Measurements from ENCODE around the gene MLNR. TPM values are rescaled to one million over a fixed set of nuclear protein-coding genes. Genes with fewer than 3 reads are reported as not detected.

The MLNR gene
- total RNA-seq, 2 donors from 2014 or later = 0.41 to 2.0 TPM

DNA sequence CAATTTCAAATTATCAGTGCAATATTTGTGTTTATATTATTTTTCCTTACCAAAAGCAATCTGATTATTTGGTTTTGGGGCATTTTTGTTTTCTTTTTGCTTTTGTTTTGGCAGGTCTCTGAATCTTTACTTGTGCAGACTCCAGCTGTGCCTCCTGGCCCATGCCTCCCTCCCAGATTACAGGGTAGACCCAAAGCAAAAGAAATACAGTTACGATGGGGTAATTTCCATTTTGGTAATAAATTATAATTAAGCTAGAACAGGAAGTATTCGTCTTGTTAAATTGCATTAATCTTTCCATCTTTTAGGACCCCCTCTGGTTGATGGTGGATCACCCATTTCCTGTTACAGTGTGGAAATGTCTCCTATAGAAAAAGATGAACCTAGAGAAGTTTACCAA is 29.2 kb upstream of the MLNR start:
- Histone ChIP-seq H3K36me3 (peaks cover 47% of the 10 kb centered on the region), H3K4me1 (ENCODE audit: control insufficient read depth in 1 of 2, low read depth in 2 of 2) (no peaks in the 10 kb centered on the region), H3K27me3 (replicated peaks; ENCODE audit: insufficient read depth) (no peaks in the 10 kb centered on the region), H3K4me3 (no peak overlapping the region), H3K9me3 (no peaks in the 10 kb centered on the region), H3K27ac (no peak overlapping the region)
- TF ChIP-seq, protein P1, sequence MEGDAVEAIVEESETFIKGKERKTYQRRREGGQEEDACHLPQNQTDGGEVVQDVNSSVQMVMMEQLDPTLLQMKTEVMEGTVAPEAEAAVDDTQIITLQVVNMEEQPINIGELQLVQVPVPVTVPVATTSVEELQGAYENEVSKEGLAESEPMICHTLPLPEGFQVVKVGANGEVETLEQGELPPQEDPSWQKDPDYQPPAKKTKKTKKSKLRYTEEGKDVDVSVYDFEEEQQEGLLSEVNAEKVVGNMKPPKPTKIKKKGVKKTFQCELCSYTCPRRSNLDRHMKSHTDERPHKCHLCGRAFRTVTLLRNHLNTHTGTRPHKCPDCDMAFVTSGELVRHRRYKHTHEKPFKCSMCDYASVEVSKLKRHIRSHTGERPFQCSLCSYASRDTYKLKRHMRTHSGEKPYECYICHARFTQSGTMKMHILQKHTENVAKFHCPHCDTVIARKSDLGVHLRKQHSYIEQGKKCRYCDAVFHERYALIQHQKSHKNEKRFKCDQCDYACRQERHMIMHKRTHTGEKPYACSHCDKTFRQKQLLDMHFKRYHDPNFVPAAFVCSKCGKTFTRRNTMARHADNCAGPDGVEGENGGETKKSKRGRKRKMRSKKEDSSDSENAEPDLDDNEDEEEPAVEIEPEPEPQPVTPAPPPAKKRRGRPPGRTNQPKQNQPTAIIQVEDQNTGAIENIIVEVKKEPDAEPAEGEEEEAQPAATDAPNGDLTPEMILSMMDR (IDR thresholded peaks at IDR 0.05) = no peak
- ATAC-seq (ENCODE audit: insufficient number of reproducible peaks, low FRiP score, low read depth) = no peak
- no peak for DNase-seq (ENCODE audit: low spot score)

DNA sequence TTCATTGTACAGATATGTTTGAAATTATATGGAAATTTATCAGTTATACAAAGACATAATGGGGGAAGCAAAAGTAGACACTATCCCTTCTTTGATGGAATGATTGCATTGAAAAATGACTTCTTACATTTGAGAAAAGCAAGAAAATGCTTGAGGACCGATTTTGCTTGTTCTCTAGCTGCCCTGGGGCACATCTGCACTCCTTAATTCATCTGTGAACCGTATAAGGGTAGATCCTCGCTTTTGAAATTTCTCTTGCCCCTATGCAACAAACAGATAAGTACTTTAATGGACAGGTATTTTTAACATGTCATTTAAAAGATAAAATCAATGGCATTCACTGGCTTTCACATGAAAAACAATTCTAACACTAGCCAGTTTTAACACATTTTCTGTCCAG is 13.5 kb upstream of the MLNR start:
- peaks cover 10% of the 10 kb centered on the region for H3K36me3 ChIP-seq
- no peaks in the 10 kb centered on the region for H3K27me3 ChIP-seq (replicated peaks; ENCODE audit: insufficient read depth)
- ATAC-seq (ENCODE audit: insufficient number of reproducible peaks, low FRiP score, low read depth) = no peak
- H3K4me1 ChIP-seq (ENCODE audit: control insufficient read depth in 1 of 2, low read depth in 2 of 2) = no peaks in the 10 kb centered on the region
- H3K4me3 ChIP-seq = no peak overlapping the region
- TF ChIP-seq, protein P1 (IDR thresholded peaks at IDR 0.05) = no peak
- DNase-seq (ENCODE audit: low spot score) = no peak
- no peak overlapping the region for H3K27ac ChIP-seq
- no peaks in the 10 kb centered on the region for H3K9me3 ChIP-seq

DNA sequence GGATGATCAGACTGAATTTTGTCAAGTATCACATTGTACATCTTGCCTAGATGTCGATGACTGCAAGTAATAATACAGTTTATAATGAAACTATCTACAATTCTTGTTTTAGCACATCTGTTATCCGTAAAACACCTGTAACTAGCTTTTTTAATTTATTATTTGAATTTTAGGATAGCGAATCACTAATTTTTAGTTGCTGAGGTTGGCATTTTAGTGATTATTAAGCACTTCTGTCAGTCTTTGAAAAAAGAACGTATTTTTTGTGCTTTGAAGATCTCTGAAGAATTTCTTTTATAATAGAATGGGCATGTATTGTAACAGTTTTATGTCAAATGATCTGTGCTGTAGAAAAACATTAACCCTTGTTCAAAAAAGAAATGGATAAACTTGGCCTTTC is 11.5 kb upstream of the MLNR start:
- no peaks in the 10 kb centered on the region for H3K4me1 ChIP-seq (ENCODE audit: control insufficient read depth in 1 of 2, low read depth in 2 of 2)
- H3K9me3 ChIP-seq = no peaks in the 10 kb centered on the region
- no peak overlapping the region for H3K4me3 ChIP-seq
- no peak overlapping the region for H3K27ac ChIP-seq
- H3K36me3 ChIP-seq = peaks cover 7% of the 10 kb centered on the region
- ATAC-seq (ENCODE audit: insufficient number of reproducible peaks, low FRiP score, low read depth) (no peak), DNase-seq (ENCODE audit: low spot score) (no peak)
- H3K27me3 ChIP-seq (replicated peaks; ENCODE audit: insufficient read depth) = no peaks in the 10 kb centered on the region
- TF ChIP-seq, protein P1 (IDR thresholded peaks at IDR 0.05) = no peak

DNA sequence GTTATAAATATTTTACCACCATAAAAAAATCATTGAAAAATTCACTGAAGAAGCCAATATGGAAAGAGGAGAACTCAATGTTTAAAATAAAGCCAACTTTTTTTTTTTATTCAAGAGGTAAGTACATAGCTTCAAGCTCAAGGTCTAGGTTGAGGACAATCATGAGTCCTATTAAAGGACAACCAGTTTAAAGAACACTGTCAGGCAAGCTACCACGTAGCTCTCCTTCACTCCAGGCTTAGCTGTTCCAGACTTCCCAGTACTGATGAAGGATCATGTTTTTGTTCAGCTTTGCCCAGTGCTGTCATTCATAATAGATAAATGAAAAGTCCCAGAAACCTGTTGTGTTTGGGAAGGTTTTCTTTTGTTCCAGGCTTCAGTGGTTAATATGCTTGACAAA is 10.0 kb upstream of the MLNR start:
- no peaks in the 10 kb centered on the region for H3K4me1 ChIP-seq (ENCODE audit: control insufficient read depth in 1 of 2, low read depth in 2 of 2)
- ATAC-seq (ENCODE audit: insufficient number of reproducible peaks, low FRiP score, low read depth) = no peak

DNA sequence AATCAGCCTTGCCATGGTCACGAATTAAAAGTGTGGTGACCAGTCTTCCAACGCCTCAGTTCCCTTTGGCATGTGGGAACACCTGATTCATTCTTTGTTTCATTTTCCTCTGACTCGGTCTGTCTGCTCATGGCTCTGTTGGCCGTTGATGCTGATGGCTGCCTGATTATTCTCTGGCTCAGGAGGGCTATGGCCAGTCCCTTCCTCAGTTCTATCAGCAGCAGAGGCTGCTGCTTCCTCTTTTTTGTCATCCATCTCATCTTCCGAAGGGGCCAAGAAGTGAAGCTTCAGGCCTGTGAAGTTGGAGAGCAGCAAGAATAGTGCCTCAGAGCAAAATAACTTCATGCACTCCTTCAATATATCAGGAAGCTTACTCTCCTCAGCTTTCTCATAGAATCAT is 9.5 kb upstream of the MLNR start:
- no peaks in the 10 kb centered on the region for H3K9me3 ChIP-seq
- TF ChIP-seq, protein P1 (IDR thresholded peaks at IDR 0.05) = no peak
- H3K36me3 ChIP-seq = peaks cover 6% of the 10 kb centered on the region

More for the DNA sequence above, 10.0 kb upstream of the MLNR start:
- Histone ChIP-seq H3K36me3 (peaks cover 6% of the 10 kb centered on the region), H3K27me3 (replicated peaks; ENCODE audit: insufficient read depth) (no peaks in the 10 kb centered on the region), H3K9me3 (no peaks in the 10 kb centered on the region), H3K4me3 (no peak overlapping the region), H3K27ac (no peak overlapping the region)
- no peak for DNase-seq (ENCODE audit: low spot score)
- TF ChIP-seq, protein P1 (IDR thresholded peaks at IDR 0.05) = no peak

More for the DNA sequence above, 9.5 kb upstream of the MLNR start:
- Histone ChIP-seq H3K4me3 (no peak overlapping the region), H3K27me3 (replicated peaks; ENCODE audit: insufficient read depth) (no peaks in the 10 kb centered on the region), H3K4me1 (ENCODE audit: control insufficient read depth in 1 of 2, low read depth in 2 of 2) (no peaks in the 10 kb centered on the region), H3K27ac (no peak overlapping the region)
- DNase-seq (ENCODE audit: low spot score) (no peak), ATAC-seq (ENCODE audit: insufficient number of reproducible peaks, low FRiP score, low read depth) (no peak)

Measured in thoracic aorta (tissue), 2 donors.